HG03108 (cell line): ENCODE results near the gene SLC9A5.

Source experiments
- ATAC-seq: cut with Tn5 transposase; IDR thresholded peaks from one replicate; pipeline ENCODE4 v1.9.1; 2021; ENCODE audit warnings: moderate library complexity; ENCODE audit not compliant: unreplicated experiment

Gene SLC9A5

DNA sequence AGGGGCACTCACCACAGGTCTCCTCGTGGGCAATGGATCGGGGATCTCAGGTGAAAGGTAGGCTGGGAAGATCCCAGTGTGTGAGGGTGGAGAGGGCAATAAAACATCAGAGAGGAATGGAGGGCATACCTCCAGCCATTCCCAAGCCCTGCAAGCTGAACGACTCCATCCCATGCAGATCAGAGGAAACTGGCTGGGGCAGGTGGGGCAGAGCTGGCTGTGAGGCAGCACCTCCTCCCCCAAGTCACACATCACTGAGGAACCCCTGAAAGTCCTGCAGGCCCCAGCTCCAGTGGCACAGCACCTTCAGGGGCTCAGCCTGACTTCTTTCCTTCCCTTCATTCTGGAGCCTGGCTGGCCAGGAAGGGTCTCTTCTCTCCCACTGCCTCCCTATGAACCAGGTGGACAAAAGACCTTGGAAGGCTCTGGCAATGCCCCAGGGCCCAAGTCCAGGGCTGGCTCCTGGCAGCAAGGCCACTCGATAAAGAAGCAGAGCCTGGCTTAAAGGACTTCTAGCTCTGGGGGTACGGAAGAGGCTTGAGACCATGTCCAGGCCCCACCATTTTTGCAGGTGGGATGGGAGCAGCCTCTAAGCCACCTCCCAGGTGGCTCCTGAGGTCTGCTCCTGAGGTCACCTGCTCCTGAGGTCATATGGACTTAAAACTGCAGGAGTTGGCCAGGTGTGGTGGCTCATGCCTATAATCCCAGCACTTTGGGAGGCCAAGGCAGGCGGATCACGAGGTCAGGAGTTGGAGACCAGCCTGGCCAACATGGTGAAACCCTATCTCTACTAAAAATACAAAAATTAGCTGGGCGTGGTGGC lies 35.4 kb upstream of the SLC9A5 start:
- no peak for ATAC-seq

DNA sequence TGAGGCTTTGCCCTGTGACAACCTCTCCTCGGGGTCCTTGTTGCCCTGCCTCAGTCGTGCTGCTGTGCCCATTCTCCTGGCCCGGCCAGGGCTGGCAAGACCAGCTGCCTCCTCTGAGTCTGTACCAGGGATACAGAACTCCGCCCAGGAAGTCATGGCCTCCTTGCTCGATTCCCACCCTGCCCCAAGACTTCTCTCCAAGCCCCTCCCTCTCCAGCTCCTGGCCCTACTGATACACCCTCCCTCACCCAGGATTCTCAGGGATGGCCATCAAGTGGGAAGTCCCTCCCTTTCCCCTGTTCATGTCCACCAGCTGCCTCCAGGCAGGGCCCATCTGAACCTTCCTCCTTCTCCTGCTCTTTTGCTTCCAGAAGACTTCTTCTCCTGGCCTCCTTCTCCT lies 33.1 kb upstream of the SLC9A5 start:
- no peak for ATAC-seq

DNA sequence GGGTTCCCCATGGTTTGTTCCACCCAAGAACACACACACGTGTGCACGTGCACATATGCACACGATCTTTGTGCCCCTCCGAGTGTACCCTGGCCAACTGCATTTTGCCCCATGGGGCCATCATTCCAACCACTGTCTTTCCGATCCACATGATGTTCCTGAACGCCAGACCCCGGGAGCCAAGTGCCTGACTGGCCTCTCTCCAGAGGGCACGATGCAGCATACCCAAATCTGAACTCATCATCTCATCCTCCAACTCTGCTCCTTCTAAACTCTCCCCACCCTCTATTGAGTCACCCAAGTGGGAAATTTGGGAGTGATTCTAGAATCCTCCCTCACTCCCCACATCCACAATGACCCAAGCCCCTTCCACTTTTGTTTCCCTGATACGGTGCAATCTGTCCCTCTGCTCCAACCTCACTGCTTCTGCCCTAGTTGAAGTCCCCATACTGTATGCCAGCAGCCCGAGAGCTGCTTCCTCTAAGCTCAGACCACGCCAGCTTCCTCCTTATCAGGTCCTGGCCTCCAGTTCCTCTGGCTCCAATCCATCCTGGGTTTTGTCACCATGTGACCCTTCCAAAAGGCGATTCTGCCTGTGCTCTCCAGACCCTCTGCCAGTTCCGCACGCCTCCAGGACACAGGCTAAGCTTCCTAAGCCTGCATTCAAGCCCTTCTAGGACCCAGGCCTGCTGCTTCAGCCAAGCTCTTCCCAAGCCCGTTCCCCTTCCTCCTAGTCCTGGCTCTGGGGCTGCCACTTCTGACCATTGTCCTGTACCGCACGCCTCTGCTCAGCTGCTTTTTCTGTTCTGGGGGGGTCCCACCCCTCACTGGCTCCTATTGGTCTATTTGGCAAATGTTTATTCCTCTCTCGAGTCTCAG lies 31.9 kb upstream of the SLC9A5 start:
- no peak for ATAC-seq

DNA sequence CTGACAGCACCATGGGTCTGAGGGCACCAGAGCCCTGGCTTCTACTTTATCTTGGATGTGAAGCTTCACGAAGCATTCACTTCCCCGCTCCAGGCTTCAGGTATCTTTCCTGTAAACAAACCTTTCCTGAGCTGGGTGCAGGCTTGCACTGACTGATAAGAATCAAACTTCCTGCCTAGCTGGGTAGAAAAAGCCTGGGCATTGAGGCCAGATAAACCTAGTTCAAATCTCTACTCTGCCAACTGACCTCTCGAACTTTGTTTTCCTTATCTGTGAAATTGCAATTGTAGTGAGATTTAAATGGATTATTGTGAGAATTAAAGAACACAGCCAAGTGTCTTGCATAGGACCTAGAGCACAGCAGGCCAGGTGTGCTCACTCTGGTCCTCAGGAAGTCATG lies 24.8 kb upstream of the SLC9A5 start:
- no peak for ATAC-seq

DNA sequence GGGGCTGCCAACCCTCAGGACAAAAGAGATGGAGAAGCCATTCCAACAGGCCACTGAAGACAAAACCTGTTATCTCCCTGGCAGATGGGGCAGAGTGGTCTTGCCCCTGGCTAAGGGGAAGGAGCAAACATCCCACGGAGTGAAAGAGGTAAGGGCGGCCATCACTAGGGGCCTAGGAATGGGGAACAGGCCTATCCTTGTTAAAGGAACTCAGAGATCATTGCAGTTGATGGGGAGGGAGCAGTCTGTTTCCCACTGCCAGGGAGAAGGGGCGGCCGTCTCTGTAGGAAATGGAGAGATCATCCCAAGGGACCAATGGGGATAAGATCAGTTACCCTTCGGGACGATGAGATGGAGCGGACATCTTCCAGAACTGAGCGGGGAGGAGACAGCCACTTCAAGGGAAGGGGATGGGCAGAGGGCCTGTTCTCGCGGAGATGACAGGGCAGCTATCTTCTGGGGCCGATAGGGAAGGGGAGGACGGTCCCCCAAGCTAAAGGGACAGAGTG lies 22.4 kb upstream of the SLC9A5 start:
- no peak for ATAC-seq

DNA sequence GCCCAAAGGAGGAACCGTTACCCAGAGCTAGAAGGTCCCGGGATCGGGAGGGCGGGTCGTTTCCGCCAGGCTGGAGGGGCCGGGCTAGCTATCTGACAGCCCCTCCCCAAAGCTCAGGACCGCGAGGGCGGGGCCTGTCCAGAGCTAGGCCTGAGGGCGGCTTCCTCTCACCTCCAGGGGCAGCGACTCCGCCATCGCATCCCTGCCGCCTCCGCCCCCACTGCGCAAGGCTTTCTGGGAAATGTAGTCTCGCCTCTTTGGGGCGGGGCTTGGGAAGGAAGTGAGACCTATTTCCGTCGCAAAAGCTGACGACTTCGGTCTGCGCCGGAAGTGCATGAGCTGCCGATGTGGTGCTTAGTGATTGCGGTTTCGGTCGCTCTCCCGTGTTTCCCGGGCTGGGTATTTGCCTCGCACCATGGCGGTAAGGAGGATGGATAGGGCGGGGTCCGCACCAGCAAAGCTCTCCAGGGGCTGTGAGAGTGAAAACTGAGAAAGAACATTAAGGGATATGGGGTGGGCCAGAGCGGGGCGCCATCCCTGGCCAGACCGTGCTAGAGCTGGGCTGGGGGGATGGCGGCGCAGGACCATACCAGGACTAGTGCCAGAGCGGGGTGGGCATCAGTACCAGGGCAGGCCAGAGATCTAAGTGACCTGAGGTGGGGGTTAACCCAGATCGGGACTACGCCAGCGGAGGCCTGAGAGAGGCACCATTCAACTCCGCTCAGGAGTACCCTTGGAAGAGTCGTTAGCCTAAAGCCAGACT lies 21.8 kb upstream of the SLC9A5 start, which contains the start of gene TMEM208:
TSS of gene TMEM208 (plus strand) at position 327 of the 763 bp plus-strand sequence. CDS start at position 416, 89 bp downstream.
- peak; percentile 93 for ATAC-seq

DNA sequence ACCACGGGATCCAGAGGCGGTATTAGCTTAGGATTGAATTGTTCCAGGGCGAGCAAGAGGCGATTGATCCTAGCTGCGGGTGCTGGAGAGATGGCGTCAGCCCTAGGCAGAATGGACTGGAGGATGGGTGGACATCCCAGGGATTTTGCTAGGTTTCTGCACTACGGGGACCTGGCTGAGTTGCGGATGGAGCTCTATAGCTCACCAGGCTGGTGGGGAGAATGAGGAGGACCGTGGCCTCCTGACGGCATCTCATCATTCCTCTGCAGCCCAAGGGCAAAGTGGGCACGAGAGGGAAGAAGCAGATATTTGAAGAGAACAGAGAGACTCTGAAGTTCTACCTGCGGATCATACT lies 21.2 kb upstream of the SLC9A5 start:
- no peak for ATAC-seq

DNA sequence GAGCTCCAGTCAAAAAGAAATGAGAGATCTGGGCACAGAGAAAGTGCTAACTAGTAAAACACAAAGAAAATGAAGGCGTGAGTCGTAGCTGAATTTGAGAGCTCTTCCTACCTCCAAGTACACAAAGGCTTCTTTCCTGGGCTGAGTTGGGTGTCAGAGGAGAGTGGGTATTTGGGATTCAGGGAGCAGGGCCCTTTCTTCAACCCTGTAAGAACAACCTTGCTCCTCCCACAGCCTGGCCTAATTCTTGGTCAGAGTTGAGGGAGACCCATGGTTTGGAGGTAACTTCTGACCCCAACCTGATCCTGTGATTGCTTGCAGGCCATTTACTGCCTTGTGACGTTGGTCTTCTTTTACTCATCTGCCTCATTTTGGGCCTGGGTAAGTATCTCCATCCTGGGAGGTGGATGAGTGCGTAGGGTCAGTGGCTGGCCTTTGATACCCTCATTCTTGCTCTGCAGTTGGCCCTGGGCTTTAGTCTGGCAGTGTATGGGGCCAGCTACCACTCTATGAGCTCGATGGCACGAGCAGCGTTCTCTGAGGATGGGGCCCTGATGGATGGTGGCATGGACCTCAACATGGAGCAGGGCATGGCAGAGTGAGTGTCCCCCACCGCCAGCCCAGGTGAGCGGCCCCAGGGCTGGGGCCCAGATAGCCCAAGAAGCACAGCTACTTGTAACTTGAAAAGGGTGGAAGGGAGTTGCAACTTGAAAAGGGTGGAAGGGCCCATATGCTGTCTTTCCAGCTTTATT lies 20.6 kb upstream of the SLC9A5 start:
- no peak for ATAC-seq

DNA sequence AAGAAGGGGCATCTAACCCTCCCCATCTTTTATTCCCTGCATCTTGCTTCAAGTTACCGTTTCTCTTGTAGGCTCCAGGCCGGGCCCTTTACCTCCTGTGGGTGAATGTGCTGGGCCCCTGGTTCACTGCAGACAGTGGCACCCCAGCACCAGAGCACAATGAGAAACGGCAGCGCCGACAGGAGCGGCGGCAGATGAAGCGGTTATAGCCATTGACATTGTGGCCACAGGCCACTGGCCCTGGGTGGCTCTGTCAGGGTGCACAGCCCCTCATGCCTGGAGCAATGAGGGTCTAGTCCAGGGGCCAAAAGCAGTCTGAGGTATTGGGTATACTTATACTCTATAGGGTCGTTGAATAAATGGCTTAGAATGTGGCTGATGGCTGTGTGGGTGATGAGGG lies 19.9 kb upstream of the SLC9A5 start:
- ATAC-seq, result no peak

DNA sequence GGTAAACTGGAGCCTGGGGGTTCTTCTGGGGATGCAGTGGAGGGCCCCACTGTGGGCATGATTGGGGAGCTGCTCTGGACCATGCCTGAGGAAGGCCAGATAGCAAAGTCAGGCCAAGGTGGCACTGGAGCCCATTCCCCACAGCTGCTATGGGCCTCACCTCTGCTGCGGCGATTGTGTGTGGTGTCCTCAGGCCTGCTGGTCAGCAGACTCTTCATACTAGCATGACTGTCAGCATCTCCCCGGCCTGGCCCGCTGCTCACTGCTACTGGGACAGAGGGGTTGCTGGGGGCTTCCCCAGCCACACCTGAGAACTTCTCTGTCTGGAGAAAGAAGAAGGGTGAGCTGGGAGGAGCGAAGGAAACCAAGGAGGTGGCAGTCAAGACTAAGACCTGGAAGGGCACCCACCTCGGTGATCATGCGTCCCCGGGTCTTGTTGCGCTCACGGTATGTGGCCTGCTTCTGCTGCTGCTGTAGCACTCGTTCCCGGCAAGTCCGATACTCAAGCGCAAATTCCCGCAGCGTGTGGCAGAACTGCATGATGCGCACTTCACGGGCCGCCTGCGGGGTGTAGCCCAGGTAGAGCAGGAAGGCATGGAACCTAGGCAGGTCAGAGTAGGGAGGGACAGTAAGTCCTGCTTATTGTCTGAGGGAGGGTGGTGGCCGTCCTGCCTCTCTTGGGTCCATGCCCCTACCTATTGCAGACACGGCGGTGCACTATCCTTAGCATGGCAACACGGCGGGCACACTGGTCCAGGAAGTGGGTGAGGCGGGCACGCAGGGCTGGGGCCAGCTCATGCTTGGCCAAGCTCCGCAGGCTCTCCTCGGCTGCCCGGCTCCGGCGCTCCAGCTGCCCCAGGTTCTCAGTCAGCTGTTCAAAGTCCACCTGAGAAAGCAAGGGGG lies 18.6 kb upstream of the SLC9A5 start:
- ATAC-seq, result no peak

DNA sequence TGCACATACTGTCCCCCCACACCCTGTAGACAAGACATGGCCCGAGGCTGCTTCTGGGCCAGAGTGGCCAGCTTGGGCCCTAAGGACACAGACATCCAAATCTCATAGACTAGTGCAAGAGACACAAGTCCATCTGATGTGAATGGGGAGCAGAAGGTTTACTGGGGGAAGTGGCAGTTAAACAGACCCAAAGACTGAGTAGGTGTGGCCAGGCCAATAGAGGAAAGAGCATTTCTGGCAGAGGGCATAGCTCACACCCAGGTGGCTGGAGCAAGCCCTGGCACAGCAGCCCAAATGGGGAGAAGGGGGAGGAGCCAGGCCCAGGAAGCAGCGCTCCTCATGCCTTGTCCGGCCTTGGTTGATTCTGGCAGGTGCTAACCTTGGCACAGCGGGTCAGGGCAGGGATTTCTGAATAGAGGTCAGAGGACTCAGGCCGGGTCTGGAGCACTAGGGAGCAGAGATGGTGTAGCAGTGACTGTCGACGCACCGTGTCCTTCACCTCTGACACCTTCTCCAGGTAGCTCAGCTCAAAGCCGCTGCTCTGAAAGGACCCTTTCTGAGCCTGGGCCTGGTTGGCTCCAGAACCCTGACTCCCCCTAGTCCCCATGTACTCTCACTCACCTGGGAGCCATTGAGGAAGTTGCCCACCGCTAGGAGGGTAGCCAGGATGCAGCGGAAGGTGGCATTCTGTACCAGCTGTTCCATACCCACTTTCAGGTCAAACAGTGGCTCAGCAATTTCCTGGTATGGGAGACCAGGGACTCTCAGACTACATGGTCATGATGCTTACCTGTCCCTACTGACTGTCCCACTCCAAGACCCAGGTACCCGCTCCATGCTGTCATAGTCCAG lies 17.7 kb upstream of the SLC9A5 start:
- no peak for ATAC-seq

DNA sequence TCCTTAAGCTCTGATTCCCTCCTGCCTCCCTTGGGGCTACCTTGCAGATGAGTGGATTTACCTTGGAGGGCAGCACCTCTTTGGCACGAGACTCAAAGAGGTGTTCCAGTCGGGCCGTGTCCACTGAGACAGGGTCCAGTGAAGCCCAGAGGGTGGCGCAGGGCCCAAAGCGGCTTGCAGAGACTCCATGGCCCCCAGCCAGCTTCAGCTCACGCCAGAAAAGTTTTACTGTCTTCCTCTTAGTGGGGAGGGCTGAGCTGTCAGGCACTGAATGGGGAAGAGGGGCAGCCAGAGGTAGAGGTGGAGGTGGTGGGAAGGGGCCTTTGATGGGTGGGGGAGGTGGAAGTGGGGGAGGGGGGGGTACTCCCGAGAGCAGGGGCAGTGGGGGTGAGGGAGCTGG lies 15.2 kb upstream of the SLC9A5 start:
- no peak for ATAC-seq

DNA sequence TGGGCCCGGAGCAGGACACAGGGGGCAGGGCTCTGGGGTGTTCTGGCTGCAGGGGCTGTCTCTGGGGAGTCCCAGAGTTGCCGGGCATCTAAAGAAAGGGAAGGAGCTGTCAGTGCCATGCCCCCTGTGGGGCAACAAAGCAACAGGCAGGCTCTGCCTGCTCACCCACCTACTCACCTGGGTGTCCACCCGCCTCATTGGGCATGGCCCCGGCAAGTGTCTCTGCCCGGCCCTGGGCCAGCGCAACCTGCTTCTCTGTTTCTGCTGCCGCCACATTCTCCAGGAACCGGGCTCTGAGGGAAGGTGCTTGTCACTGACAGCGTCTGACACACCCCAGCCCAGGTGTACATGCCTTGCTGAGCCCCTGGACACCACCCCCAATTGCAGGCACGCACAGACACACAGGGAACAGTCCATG lies 14.6 kb upstream of the SLC9A5 start:
- no peak for ATAC-seq

DNA sequence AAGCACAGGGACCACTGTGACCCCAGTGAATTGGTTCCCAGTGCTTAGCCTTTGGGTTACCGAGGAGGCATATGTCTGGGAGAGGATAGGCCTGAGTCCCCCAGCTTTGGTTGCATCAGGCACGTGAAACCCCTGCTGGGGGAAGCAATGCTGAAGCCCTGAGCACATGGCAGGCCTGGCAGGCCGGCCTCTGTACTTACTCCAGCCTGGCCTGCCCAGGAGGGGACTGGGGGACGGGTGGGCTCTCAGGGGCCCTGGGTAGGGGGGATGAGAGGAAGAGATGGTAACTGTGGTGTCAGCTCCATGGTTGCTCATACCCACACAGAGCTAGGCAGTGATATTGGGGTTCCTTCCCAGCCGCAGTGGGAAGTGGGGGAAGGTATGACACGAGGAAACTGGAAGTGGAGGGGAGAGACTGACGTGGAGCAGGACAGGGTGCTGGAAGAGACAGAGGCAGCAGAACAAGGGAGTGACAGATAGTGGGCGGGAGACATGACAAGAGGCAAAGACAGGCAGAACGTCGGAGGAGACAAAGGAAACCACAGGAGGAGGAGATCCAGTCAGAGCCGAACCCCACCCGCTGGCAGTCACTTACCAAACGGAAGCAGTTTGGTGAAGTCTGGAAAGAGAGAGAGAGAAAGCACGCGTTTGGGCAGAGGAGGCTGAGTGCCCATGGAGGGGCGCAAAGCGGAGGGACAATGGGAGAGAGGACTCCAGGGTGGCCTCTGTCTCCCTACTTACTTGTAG lies 12.8 kb upstream of the SLC9A5 start:
- ATAC-seq, result no peak

DNA sequence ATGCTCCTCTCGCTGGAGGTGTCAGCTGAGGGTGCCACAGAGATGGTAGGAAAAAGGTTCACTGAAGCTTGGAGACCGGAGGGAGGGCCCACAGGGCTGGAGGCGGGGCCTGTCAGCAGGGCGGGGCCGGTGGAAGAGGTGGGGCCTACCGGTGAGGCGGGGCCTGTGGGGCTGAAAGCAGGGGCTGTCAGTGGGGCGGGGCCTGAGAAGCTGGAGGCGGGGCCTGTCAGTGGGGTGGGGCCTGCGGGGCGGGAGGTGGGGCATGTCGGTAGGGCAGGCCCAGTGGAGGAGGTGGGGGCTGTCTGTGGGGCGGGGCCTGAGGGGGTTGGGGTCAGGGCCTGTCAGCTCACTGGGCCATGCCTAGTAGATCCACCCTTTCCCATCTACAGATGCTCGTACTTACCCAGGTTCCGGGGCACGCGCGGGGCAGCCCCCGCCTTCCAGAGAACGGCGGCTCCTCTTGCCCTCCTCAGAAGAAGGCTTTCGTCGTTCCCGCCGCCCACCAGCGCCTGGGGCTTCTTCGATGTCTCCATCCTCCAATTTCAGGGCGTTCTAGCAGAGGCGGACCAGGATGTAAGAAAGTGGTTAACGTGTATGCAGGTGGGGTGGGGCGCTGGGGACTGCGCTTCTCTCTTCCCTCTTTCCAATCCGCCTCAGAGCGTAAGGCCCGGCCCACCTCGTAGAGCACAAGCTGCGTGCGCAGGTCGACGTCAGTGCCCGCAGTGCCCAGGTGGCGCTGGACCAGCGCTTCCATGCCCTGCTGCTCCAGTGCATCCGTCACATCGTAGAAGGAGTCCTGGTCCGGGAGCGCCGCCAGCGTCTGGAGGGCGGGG lies 12.0 kb upstream of the SLC9A5 start:
- ATAC-seq, result no peak

DNA sequence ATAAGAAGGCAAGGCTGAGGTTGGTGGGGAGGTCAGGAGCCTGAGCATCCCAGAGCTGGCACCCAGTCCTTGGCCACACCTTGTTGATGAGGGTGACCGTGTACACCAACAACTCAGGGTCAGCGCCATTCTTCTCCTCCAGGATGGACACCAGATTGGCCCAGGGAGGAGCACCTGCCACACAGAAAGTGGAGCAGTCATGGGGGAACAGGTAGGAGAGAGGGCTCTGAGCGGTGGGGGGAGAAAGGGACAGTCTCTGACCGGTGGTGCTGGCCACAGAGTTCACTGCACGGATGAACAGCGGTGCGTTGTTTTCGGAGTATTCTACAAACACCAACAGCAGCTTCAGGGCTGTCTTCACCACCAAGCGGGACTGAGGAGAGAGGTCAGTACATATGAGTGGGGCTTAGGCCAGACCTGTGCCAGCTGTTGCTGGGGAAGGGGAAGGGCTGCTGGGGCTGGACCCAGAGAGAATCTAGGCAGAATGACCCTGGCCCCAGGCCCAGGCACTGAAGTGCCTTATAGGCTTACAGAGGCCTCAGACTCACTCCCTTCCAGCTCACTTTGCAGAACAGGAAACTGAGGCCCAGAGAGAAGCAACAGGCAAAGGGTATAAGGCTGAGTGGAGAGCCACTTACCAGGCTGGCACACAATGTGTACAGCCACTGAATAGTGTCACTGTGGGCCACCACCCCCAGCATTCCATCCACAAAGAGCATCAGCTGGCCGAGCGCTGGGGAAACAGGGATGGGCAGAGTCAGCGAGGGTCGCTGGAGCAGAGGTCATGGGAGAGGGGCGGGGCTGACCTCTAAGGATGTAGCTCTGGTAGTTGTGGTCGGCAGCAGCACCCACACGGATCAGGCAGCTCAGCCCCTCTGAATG lies 11.1 kb upstream of the SLC9A5 start:
- no peak for ATAC-seq
